Esophagus squamous epithelium (tissue), 4 donors: ENCODE results near the gene RAB11FIP3.

Source experiments
- CTCF ChIP-seq, 6 experiments: fragments of 450-650 bp in 4 of 6; fragments of 200-600 bp in 2 of 6; sonication (generic) in 2 of 6; IDR thresholded peaks; one replicate each; pipeline ENCODE4 v1.5.1; 2016 to 2019; ENCODE audit warnings: antibody characterized with exemption in 6 of 6, mild to moderate bottlenecking in 4 of 6, moderate library complexity in 4 of 6
- POLR2A ChIP-seq, 4 donors: fragments of 450-650 bp; IDR thresholded peaks; one replicate each; pipeline ENCODE4 v1.6.1; 2017; ENCODE audit warnings: antibody characterized with exemption in 4 of 4, mild to moderate bottlenecking in 4 of 4, moderate library complexity in 3 of 4

- TF ChIP-seq CTCF (IDR thresholded peaks at IDR 0.05) = no peak
- no peak for TF ChIP-seq POLR2A (IDR thresholded peaks at IDR 0.05)
Observed at GRCh38 chr16:375927-376816, 49.3 kb upstream of the RAB11FIP3 start.
